IPS-20b (cell line): ENCODE data around the gene LLGL2.

Experiments
- H3K27ac ChIP-seq: one replicate; pipeline ENCODE4 v1.5.1; 2013; ENCODE audit warnings: low read length
- H3K27me3 ChIP-seq: 2 replicates; pipeline ENCODE4 v1.6.1; 2013; ENCODE audit warnings: mild to moderate bottlenecking, low read length, inconsistent platforms; ENCODE audit not compliant: insufficient read depth
- H3K36me3 ChIP-seq: 2 replicates; pipeline ENCODE4 v1.6.1; 2013; ENCODE audit warnings: low read depth, mild to moderate bottlenecking, inconsistent platforms, low read length, moderate library complexity; ENCODE audit not compliant: insufficient read depth
- H3K4me1 ChIP-seq: 2 replicates; pipeline ENCODE4 v1.6.1; 2013; ENCODE audit warnings: mild to moderate bottlenecking, control low read depth, inconsistent platforms, low read length, moderate library complexity; ENCODE audit not compliant: insufficient read depth
- H3K4me3 ChIP-seq: 2 replicates; pipeline ENCODE4 v1.5.1; 2013; ENCODE audit warnings: mild to moderate bottlenecking, low read length, inconsistent platforms
- H3K9ac ChIP-seq: 2 replicates; pipeline ENCODE4 v1.6.1; 2013; ENCODE audit warnings: low read depth, mild to moderate bottlenecking, inconsistent platforms, low read length, moderate library complexity
- H3K9me3 ChIP-seq: 2 replicates; pipeline ENCODE4 v1.6.1; 2013; ENCODE audit warnings: mild to moderate bottlenecking, low read depth, low read length, inconsistent platforms; ENCODE audit not compliant: insufficient read depth

Gene LLGL2

DNA sequence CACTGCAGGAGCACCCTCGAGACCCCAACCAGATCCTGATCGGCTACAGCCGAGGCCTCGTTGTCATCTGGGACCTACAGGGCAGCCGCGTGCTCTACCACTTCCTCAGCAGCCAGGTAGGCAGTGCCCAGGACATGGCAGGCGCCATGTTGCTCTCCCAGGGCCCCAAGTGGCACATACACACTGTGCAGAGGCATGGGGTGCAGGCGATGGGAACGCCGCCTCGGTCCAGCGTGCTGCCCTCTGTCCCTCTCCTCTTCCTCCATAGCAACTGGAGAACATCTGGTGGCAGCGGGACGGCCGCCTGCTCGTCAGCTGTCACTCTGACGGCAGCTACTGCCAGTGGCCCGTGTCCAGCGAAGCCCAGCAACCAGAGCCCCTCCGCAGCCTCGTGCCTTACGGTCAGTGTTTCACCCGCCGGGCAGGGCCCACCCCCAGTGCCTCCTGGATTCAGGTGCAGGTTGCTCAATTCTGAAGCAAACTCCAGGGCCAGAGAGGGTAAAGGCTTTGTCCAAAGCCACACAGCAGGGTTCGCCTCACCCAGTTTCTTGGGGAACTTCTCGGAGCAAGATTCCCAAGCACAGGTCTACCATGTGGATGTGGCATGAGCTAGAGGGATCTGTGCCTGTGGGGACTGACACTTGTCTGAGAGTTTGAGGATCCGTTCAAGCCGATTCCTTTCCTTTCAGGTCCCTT, 37.7 kb downstream of the LLGL2 start:
- Histone ChIP-seq H3K36me3 (peaks cover 16% of the 10 kb centered on the region), H3K9ac (no peak overlapping the region), H3K4me1 (no peaks in the 10 kb centered on the region), H3K9me3 (no peaks in the 10 kb centered on the region), H3K4me3 (no peak overlapping the region), H3K27ac (no peak overlapping the region), H3K27me3 (no peaks in the 10 kb centered on the region)

DNA sequence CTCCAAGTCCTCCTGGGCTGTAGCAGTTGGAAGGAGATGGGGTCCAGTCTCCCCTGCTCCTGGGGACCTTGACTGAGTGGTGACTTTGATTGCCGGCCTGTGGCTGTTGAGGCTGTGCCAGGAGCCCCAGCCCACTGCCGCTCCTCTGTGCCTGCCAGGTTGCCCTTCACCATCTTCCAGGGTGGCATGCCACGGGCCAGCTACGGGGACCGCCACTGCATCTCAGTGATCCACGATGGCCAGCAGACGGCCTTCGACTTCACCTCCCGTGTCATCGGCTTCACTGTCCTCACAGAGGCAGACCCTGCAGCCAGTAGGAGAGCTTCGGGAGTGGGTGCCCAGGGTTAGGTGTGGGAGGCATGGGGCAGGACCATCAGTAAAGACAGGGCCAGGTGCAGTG, 38.7 kb downstream of the LLGL2 start:
- Histone ChIP-seq H3K4me1 (no peaks in the 10 kb centered on the region), H3K36me3 (peaks cover 16% of the 10 kb centered on the region), H3K4me3 (no peak overlapping the region), H3K9me3 (no peaks in the 10 kb centered on the region), H3K9ac (no peak overlapping the region), H3K27me3 (no peaks in the 10 kb centered on the region), H3K27ac (no peak overlapping the region)

DNA sequence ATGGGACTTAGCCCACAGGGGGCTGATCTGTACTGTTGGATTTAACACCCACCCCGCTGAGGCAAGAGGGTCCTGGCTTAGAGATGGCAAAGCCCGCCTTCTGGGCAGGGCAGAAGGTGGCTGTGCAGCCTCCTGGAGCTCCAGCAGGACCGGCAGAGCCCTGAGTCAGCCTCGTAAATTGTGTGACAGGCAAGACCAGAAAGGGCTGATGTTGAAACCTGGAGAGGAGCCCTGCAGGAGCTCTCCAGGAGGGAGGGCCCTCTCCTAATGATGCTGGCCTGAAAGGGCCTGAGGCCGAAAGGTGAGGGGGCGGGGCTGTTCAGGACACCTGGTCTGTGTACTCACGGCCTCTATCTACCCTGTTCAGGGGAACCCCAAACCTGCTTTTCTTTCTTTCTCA, 39.6 kb downstream of the LLGL2 start:
- peaks cover 16% of the 10 kb centered on the region for H3K36me3 ChIP-seq
- no peak overlapping the region for H3K27ac ChIP-seq
- H3K9me3 ChIP-seq = no peaks in the 10 kb centered on the region
- H3K4me3 ChIP-seq = no peak overlapping the region
- H3K9ac ChIP-seq = no peak overlapping the region
- no peaks in the 10 kb centered on the region for H3K27me3 ChIP-seq
- no peaks in the 10 kb centered on the region for H3K4me1 ChIP-seq

DNA sequence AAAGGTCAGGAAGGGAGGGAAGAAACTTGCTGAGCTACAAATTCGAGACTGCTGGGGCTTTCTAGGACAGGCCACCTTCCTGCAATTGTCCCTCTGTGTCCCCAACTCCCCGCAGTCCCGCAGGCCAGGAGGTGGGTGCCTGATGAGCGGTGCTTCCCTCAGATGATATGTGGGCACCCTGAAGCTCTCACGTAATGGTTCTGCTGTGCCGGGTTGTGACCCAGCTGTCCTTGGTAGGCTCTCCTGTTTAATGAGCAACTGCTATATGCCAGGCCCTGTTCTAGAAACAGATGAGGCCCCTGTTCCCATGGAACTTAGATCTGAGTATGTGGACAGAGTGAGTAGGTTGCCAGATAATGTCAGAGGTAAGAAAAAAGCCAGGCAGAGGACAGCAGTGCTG, 40.1 kb downstream of the LLGL2 start:
- H3K4me3 ChIP-seq = no peak overlapping the region
- no peaks in the 10 kb centered on the region for H3K9me3 ChIP-seq
- H3K36me3 ChIP-seq = peaks cover 16% of the 10 kb centered on the region
- H3K9ac ChIP-seq = no peak overlapping the region
- H3K4me1 ChIP-seq = no peaks in the 10 kb centered on the region
- H3K27me3 ChIP-seq = no peaks in the 10 kb centered on the region
- H3K27ac ChIP-seq = no peak overlapping the region

DNA sequence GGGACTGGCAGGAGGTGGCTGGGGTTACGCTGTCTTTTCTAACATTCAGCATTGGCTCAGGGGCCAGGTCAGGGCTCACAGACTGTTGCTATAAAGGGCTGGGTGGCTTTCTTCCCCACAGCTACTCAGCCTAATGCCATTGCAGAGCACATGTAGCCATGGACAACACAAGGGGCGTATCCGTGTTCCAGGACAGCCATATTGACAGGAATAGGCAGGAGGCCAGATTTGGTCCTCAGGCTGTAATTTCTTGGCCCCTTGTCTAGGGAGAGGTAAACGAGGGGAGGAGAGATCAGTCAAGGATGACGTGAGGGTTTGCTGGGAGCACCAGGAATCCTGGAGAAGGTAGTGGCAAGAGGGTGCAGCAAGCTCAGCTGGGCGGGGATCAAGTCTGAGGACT, 40.9 kb downstream of the LLGL2 start:
- Histone ChIP-seq H3K9ac (no peak overlapping the region), H3K27ac (no peak overlapping the region), H3K9me3 (no peaks in the 10 kb centered on the region), H3K36me3 (peaks cover 16% of the 10 kb centered on the region), H3K4me1 (no peaks in the 10 kb centered on the region), H3K27me3 (no peaks in the 10 kb centered on the region), H3K4me3 (no peak overlapping the region)

DNA sequence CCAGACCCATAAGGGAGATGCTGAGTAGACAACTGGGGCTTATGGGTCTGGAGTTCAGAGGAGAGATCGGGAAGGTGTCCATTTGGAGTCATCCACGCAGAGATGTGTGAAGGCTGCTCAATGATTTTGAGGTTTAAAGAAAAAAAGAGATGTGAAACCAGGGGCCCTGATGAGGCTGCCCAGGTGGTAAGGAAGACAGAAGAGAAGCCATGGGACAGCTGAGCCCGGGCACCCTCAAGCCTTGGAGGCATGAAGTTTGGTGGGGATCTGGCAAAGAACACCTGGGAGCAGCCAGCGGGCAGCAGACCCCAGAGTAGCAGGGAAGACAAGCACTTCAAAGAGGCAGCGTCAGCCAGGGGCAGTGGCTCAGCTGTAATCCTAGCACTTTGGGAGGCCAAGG, 41.3 kb downstream of the LLGL2 start:
- no peaks in the 10 kb centered on the region for H3K9me3 ChIP-seq
- H3K4me1 ChIP-seq = no peaks in the 10 kb centered on the region
- H3K36me3 ChIP-seq = peaks cover 16% of the 10 kb centered on the region
- H3K9ac ChIP-seq = no peak overlapping the region
- H3K27me3 ChIP-seq = no peaks in the 10 kb centered on the region
- no peak overlapping the region for H3K4me3 ChIP-seq
- H3K27ac ChIP-seq = no peak overlapping the region

DNA sequence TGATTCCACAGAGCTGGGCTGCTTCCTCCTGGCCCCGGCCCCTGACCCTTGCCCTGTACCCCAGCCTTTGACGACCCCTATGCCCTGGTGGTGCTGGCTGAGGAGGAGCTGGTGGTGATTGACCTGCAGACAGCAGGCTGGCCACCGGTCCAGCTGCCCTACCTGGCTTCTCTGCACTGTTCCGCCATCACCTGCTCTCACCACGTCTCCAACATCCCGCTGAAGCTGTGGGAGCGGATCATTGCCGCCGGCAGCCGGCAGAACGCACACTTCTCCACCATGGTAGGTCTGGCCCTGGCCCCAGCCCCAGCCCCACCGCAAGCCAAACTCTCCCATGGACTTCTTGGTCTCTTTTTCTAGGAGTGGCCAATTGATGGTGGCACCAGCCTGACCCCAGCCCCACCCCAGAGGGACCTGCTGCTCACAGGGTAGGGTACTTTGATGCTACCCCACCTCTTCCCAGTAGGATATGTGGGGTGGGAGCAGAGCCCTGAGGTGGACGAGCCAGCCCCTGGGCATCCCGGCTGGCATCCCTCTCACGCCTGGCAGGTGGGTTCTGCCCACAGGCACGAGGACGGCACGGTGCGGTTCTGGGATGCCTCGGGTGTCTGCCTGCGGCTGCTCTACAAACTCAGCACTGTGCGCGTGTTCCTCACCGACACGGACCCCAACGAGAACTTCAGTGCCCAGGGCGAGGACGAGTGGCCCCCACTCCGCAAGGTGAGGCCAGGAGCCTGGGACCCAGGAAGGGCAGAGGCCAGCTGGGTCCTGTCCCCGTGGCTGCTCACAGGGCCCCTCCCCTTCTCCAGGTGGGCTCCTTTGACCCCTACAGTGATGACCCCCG, 43.1 kb downstream of the LLGL2 start:
- Histone ChIP-seq H3K4me1 (no peaks in the 10 kb centered on the region), H3K27ac (no peak overlapping the region)

DNA sequence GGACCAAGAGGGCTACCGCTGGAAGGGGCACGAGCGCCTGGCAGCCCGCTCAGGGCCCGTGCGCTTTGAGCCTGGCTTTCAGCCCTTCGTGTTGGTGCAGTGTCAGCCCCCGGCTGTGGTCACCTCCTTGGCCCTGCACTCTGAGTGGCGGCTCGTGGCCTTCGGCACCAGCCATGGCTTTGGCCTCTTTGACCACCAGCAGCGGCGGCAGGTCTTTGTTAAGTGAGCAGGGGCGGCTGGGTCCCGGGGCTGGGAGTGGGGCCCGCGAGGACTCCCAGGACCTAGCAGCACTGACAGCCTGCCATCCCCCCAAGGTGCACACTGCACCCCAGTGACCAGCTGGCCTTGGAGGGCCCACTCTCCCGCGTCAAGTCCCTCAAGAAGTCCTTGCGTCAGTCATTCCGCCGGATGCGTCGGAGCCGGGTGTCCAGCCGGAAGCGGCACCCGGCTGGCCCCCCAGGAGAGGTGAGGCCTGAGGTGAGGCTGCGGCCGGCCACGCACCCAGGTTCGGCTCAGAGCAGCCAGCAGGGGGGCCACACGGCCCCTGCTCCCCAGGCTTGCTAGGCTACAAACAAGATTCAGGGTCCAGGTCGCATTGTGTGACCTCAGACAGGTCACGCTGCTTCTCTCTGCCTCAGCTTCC, 44.7 kb downstream of the LLGL2 start:
- no peak overlapping the region for H3K27ac ChIP-seq
- H3K9ac ChIP-seq = no peak overlapping the region
- no peaks in the 10 kb centered on the region for H3K9me3 ChIP-seq
- no peak overlapping the region for H3K4me3 ChIP-seq
- H3K4me1 ChIP-seq = no peaks in the 10 kb centered on the region
- no peaks in the 10 kb centered on the region for H3K27me3 ChIP-seq
- H3K36me3 ChIP-seq = no peaks in the 10 kb centered on the region

More for the DNA sequence above, 43.1 kb downstream of the LLGL2 start:
- Histone ChIP-seq H3K9me3 (no peaks in the 10 kb centered on the region), H3K27me3 (no peaks in the 10 kb centered on the region), H3K36me3 (peaks cover 8% of the 10 kb centered on the region), H3K9ac (no peak overlapping the region), H3K4me3 (no peak overlapping the region)

DNA sequence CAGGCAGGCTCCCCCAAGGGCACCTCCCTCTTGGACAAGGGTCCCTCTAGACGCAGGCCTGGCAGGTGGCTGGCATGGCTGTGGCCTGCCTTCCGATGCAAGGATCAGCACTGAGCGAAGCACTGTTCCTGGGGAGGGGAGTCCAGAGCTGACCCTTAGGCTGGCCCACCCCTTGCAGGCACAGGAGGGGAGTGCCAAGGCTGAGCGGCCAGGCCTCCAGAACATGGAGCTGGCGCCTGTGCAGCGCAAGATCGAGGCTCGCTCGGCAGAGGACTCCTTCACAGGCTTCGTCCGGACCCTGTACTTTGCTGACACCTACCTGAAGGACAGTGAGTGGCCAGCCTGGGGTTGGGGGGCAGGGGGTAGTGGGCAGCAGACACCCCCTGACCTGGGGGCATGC, 45.3 kb downstream of the LLGL2 start:
- Histone ChIP-seq H3K27me3 (no peaks in the 10 kb centered on the region), H3K4me1 (no peaks in the 10 kb centered on the region), H3K36me3 (no peaks in the 10 kb centered on the region), H3K9ac (no peak overlapping the region), H3K4me3 (no peak overlapping the region), H3K27ac (no peak overlapping the region), H3K9me3 (no peaks in the 10 kb centered on the region)

DNA sequence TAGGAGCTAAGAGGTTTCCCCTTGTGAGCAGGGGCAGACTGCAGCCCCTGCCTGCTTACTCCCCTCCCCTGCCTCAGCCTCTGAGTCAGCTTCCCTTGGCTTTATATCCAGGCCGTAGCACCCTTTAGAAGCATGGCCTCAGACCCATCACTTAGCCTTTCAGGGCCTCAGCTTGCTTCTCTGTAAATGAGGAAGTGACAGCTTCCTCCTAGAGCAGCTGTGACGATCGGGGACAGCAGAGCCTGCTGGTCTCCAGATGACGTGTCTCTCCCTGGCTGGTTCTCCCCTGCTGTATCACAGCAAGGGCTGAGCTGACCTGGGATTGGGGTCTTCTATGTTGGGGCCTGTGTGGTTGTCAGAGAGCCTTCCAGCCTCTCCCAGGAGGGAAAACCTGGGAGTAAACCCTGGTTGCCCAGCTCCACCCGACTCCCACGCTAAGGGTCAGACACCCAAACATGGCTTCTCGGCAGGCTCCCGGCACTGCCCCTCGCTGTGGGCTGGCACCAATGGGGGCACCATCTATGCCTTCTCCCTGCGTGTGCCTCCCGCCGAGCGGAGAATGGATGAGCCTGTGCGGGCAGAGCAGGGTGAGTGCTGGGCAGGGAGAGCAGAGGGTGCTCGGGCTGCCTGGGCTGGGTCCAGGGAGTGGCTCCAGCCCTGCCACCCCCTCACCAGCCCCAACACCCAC, 45.8 kb downstream of the LLGL2 start:
- Histone ChIP-seq H3K4me3 (no peak overlapping the region), H3K27ac (no peak overlapping the region), H3K4me1 (no peaks in the 10 kb centered on the region), H3K9me3 (no peaks in the 10 kb centered on the region), H3K9ac (no peak overlapping the region), H3K27me3 (no peaks in the 10 kb centered on the region), H3K36me3 (no peaks in the 10 kb centered on the region)

DNA sequence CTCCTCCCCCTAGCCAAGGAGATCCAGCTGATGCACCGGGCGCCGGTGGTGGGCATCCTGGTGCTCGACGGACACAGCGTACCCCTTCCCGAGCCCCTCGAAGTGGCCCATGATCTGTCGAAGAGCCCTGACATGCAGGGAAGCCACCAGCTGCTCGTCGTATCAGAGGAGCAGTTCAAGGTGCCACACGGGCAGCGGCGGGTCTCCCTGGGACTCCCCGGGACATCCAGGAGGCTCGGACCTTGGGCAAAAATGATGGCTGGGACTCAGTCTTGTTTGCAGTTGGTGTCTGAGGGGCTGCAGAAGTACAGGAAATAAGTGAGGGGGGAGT, 46.4 kb downstream of the LLGL2 start:
- H3K36me3 ChIP-seq = no peaks in the 10 kb centered on the region
- H3K9me3 ChIP-seq = no peaks in the 10 kb centered on the region
- no peaks in the 10 kb centered on the region for H3K27me3 ChIP-seq
- H3K4me1 ChIP-seq = no peaks in the 10 kb centered on the region
- H3K4me3 ChIP-seq = no peak overlapping the region
- no peak overlapping the region for H3K9ac ChIP-seq
- H3K27ac ChIP-seq = no peak overlapping the region
